ENCODE results near the gene STX10. TPM values are rescaled to one million over a fixed set of nuclear protein-coding genes. Genes with fewer than 3 reads are reported as not detected.

The STX10 gene
- total RNA-seq, 4 donors from 2014 or later: 71.9 to 110 (median 82.2) TPM

- Histone ChIP-seq H3K4me1 (peaks cover 95% of the 10 kb centered on the region), H3K4me3 (peak overlapping the region; percentile 53), H3K27ac (no peak overlapping the region), H3K36me3 (peaks cover 17% of the 10 kb centered on the region), H3K9me3 (no peaks in the 10 kb centered on the region), H3K27me3 (no peaks in the 10 kb centered on the region)
- TF ChIP-seq POLR2A (IDR thresholded peaks at IDR 0.05): no peak
- TF ChIP-seq POLR2AphosphoS5 (IDR thresholded peaks at IDR 0.05): no peak
- no peak for TF ChIP-seq EP300 (IDR thresholded peaks at IDR 0.05)
- 62% methylated on average over 11 of the region's 16 CpGs for WGBS
- no peak for DNase-seq (ENCODE audit: low spot score in 2 of 2)
Observed at GRCh38 chr19:13094771-13095392, 55.3 kb downstream of the STX10 start.

GRCh38 chr19:13094106-13094504 is 56.1 kb downstream of the STX10 start:
- 49% methylated on average over 5 of the region's 5 CpGs for WGBS
- H3K9me3 ChIP-seq: no peaks in the 10 kb centered on the region
- H3K4me3 ChIP-seq: no peak overlapping the region
- DNase-seq (ENCODE audit: low spot score in 2 of 2): no peak
- H3K27ac ChIP-seq: no peak overlapping the region
- peaks cover 22% of the 10 kb centered on the region for H3K36me3 ChIP-seq
- TF ChIP-seq POLR2AphosphoS5 (IDR thresholded peaks at IDR 0.05) (no peak), CTCF (IDR thresholded peaks at IDR 0.05) (peak in 1 of 2 donors; percentile 1), POLR2A (IDR thresholded peaks at IDR 0.05) (no peak)
- H3K4me1 ChIP-seq: peaks cover 95% of the 10 kb centered on the region
- H3K27me3 ChIP-seq: no peaks in the 10 kb centered on the region

Other genes with a start within 250 kb of the STX10 start
- under 1 TPM in 1 of 4 donors, not detected in 3; 0.89 TPM for gene SYCE2, start 231.1 kb downstream of the STX10 start, total RNA-seq
- gene FARSA, start 216.7 kb downstream of the STX10 start, total RNA-seq: 10 to 100 TPM; 49.0 to 60.6 (median 50.9) TPM
- 100 to 1,000 TPM; 131 to 285 (median 237) TPM for gene CALR, start 211.8 kb downstream of the STX10 start, total RNA-seq
- gene RAD23A, start 204.5 kb downstream of the STX10 start, total RNA-seq: 100 to 1,000 TPM in 3 of 4 donors, 10 to 100 TPM in 1; 95.4 to 120 (median 109) TPM
- gene GADD45GIP1, start 193.2 kb downstream of the STX10 start, total RNA-seq: 10 to 100 TPM; 20.4 to 31.0 (median 24.8) TPM
- not detected for gene DAND5, start 180.8 kb downstream of the STX10 start, total RNA-seq
- gene NFIX, start 154.9 kb downstream of the STX10 start, total RNA-seq: 100 to 1,000 TPM; 126 to 223 (median 176) TPM
- 1 to 10 TPM; 1.5 to 2.7 (median 2.2) TPM for gene LYL1, start 47.5 kb downstream of the STX10 start, total RNA-seq
- 10 to 100 TPM; 35.1 to 46.2 (median 40.6) TPM for gene TRMT1, start 33.6 kb downstream of the STX10 start, total RNA-seq
- gene NACC1, start 32.1 kb downstream of the STX10 start, total RNA-seq: 10 to 100 TPM; 13.4 to 47.6 (median 35.3) TPM
- gene IER2, start within 50 bp of the STX10 start, total RNA-seq: 100 to 1,000 TPM; 154 to 377 (median 214) TPM